Esophagus (tissue), 2 donors: ENCODE data around the gene SMIM26. TPM values are rescaled to one million over a fixed set of nuclear protein-coding genes. Genes with fewer than 3 reads are reported as not detected.

Experiments
- H3K27ac ChIP-seq, 2 donors: one replicate each; pipeline ENCODE4 v1.5.1; 2013; ENCODE audit warnings: low read depth in 2 of 2, mild to moderate bottlenecking in 2 of 2, inconsistent platforms in 1 of 2, low read length in 1 of 2, moderate library complexity in 1 of 2
- H3K27me3 ChIP-seq, 2 donors: one replicate each; pipeline ENCODE4 v1.6.1; 2013; ENCODE audit warnings: low read length in 2 of 2, control low read depth in 1 of 2, mild to moderate bottlenecking in 1 of 2; ENCODE audit not compliant: insufficient read depth in 2 of 2, control insufficient read depth in 1 of 2
- H3K36me3 ChIP-seq, 2 donors: one replicate each; pipeline ENCODE4 v1.6.1; 2013; ENCODE audit warnings: low read length in 1 of 2; ENCODE audit not compliant: control insufficient read depth in 2 of 2, insufficient read depth in 2 of 2
- H3K4me1 ChIP-seq, 2 donors: one replicate each; pipeline ENCODE4 v1.6.1; 2013; ENCODE audit warnings: low read length in 1 of 2; ENCODE audit not compliant: control insufficient read depth in 2 of 2, insufficient read depth in 2 of 2
- H3K4me3 ChIP-seq, 2 donors: one replicate each; pipeline ENCODE4 v1.5.1; 2013; ENCODE audit warnings: low read length in 2 of 2, mild to moderate bottlenecking in 2 of 2, low read depth in 1 of 2, moderate library complexity in 1 of 2
- H3K9me3 ChIP-seq, 2 donors: one replicate each; pipeline ENCODE4 v1.6.1; 2013; ENCODE audit warnings: mild to moderate bottlenecking in 2 of 2, low read depth in 1 of 2, low read length in 1 of 2, moderate library complexity in 1 of 2; ENCODE audit not compliant: control insufficient read depth in 2 of 2, insufficient read depth in 1 of 2
- WGBS, 2 donors: extraction: QIAGEN DNeasy Blood & Tissue Kit; methylation state at CpG; one replicate each; pipeline ENCODE4 v1.1.7; 2013; 5-methylcytosine and 5-hydroxymethylcytosine counted together
- polyA plus RNA-seq, 2 donors: library from polyadenylated mRNA; stranded (reverse); fragments of 200-250 nt; gene quantifications; one replicate each; pipeline ENCODE4 v1.2.3, GENCODE V29; 2013
- donor health status: healthy with polysubstance abuse.
- donor health status: Bipolar disorder and iron deficiency.

The SMIM26 gene
- polyA plus RNA-seq, 2 donors = 93.2 to 143 TPM

DNA sequence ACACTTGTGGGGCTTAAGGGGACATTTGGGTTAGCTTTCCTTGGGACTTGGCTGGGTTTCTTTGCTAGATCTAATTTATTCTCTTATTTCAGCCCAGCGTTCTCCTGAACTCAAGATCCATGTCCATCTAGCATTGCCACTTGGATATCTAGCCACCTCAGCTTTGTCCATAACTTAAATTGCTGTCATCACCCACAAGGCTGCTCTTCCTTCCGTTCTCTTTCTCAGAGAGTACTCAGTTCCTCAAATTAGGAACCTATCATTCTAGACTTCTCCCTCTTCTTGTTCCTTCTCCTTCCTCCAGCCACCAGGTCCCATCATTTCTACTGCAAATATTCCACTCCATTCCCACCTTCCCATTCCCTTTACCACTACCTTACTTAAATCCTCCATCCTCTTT is 4.3 kb downstream of the SMIM26 start:
- H3K9me3 ChIP-seq = no peaks in the 10 kb centered on the region
- H3K27me3 ChIP-seq = no peaks in the 10 kb centered on the region
- H3K4me1 ChIP-seq = no peaks in the 10 kb centered on the region
- H3K4me3 ChIP-seq = no peak overlapping the region
- WGBS, 2 donors = 93% methylated on average over 2 of the region's 2 CpGs
- H3K27ac ChIP-seq = no peak overlapping the region
- H3K36me3 ChIP-seq = peaks cover 0 to 7% of the 10 kb centered on the region in 2 donors

DNA sequence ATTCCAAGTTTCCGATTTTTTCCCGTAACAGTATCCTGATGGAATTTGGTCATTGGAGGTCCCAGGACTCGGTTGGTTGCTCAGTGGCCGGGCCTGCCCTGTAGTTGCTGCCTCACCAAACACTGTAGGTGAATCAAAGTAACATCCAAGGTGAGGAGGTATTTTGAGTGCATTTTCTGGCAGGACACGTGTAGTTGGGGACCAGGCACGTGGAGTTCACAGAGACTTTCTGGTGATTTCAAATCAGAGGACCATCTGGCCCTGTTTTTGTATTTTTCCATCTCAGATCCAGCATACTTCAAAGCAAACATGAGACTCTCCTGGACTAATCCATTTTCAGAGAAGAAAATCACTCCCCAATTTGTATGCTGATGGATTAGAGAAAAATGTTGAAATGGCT is 10.7 kb downstream of the SMIM26 start:
- WGBS, 2 donors = 75 to 76% methylated on average over 6 of the region's 6 CpGs
- Histone ChIP-seq H3K36me3 (no peaks in the 10 kb centered on the region), H3K27ac (no peak overlapping the region), H3K4me1 (no peaks in the 10 kb centered on the region), H3K27me3 (no peaks in the 10 kb centered on the region), H3K4me3 (no peak overlapping the region), H3K9me3 (no peaks in the 10 kb centered on the region)

DNA sequence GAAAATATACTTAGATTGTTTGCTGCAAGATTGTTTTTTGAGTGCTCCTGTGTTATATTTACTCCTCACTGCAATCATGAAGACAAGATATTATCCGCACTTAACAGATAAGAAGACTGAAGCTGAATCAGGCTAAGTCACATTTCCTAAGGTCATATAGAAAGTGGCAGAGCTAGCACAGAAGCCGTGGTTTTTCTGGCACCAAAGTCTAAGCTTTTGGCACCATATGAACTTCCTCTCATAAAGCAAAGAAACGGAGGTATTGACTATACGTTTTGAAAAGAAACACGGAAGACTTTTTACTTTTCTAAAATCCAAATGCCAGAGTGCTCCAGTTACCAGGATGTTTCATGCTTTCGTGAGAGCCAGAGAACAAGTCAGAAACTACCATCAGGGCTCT is 11.3 kb downstream of the SMIM26 start:
- Histone ChIP-seq H3K4me1 (no peaks in the 10 kb centered on the region), H3K4me3 (no peak overlapping the region), H3K9me3 (no peaks in the 10 kb centered on the region), H3K27me3 (no peaks in the 10 kb centered on the region), H3K27ac (no peak overlapping the region), H3K36me3 (no peaks in the 10 kb centered on the region)
- WGBS, 2 donors = 64% methylated on average over 6 of the region's 6 CpGs

DNA sequence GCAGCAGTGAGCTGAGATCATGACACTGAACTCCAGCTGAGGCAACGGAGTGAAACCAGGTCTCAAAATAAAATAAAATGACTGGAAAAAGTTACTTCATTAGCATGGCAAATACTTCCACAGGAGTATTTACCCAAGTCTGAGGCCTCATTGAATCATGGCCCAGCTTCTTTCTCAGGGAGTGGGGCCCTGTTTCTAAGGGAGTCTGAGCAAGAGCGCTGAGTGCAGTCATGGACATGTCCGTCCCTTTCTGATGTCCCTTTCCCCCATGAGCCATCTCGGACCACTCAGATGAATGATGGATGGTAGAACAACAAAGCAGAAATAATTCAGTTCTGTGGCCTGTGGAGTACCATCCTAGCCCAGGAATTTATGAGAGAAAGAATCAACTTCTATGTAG is 12.8 kb downstream of the SMIM26 start:
- no peaks in the 10 kb centered on the region for H3K36me3 ChIP-seq
- no peak overlapping the region for H3K4me3 ChIP-seq
- 87 to 90% methylated on average over 4 of the region's 4 CpGs for WGBS, 2 donors
- H3K4me1 ChIP-seq = no peaks in the 10 kb centered on the region
- no peaks in the 10 kb centered on the region for H3K9me3 ChIP-seq
- no peaks in the 10 kb centered on the region for H3K27me3 ChIP-seq
- no peak overlapping the region for H3K27ac ChIP-seq

DNA sequence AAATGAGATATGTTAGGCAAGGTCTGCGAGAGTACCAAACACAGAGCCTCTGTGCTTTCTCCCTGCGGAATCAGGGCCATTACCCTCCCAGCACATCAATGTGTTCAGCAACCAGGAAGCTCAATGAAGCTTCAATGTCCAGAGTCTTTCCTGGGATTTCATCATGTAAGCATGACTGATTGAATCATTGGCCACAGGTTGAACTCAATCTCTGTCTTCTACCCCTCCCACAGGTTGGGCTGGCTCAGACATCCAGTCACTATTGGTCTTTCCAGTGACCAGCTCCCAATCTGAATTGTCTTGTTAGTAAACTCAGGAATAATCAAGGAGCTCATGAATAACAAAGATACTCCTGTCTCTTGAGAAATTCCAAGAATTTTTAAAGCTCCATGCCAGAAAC is 17.9 kb downstream of the SMIM26 start:
- WGBS, 2 donors = 93 to 97% methylated on average over 2 of the region's 2 CpGs
- no peaks in the 10 kb centered on the region for H3K36me3 ChIP-seq
- no peaks in the 10 kb centered on the region for H3K9me3 ChIP-seq
- peaks cover 0 to 2% of the 10 kb centered on the region in 2 donors for H3K4me1 ChIP-seq
- H3K27ac ChIP-seq = no peak overlapping the region
- H3K27me3 ChIP-seq = no peaks in the 10 kb centered on the region
- no peak overlapping the region for H3K4me3 ChIP-seq

DNA sequence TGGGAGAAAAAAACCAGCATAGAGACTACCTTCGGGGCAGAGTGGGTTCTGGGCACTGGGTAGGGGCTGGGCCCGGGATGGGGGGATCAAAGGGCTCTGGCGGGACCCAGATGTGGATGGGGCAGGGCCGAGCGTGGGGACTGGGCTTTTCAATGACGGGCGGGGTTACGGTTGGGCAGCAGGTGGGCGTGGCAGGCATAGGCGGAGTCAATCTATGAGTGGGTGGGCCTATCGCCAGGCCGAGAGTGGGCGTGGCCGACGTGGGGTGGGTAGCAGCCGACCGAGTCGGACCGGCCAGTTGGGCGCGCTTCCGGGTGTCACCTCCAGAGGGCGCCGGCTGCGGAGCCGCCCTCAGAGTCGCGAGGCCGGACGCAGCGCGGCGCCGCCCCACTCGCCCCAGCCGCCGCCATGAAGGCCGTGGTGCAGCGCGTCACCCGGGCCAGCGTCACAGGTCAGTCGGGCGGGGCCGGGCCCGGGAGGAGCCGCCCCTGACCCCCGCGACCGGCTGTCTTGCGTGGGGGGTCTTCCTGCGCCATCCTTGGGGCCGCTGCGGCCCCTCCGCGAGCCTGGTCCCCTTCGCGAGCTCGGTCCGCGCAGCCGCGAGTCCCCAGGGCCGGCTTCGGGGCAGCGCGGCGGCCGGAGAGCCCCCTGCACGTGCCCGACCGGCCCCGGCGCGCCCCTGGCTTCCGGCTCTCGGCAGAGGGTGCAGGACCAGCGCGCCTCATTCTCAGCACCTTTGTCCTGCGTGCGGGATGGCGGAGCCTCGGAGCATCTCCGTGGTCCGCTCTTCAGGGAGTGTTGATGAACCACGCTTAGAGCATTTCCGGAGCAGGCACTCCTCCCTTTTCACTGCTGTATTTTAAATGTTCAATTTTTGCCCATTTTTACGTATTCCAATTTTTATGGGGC is 20.7 kb downstream of the SMIM26 start, which contains the start of gene DTD1:
TSS of gene DTD1 (plus strand) at position 390 of the 909 bp plus-strand sequence. CDS start at position 409, 19 bp downstream.
- no peaks in the 10 kb centered on the region for H3K27me3 ChIP-seq
- H3K9me3 ChIP-seq = no peaks in the 10 kb centered on the region
- peak within 1 kb of the TSS; percentile 71 to 82 for H3K27ac ChIP-seq
- H3K4me3 ChIP-seq = peak within 1 kb of the TSS; percentile 78 to 85
- H3K4me1 ChIP-seq = peaks cover 0 to 2% of the 10 kb centered on the region in 2 donors
- WGBS, 2 donors = 0 to 1% methylated on average over 54 to 88 of the region's 88 CpGs
- H3K36me3 ChIP-seq = no peaks in the 10 kb centered on the region

DNA sequence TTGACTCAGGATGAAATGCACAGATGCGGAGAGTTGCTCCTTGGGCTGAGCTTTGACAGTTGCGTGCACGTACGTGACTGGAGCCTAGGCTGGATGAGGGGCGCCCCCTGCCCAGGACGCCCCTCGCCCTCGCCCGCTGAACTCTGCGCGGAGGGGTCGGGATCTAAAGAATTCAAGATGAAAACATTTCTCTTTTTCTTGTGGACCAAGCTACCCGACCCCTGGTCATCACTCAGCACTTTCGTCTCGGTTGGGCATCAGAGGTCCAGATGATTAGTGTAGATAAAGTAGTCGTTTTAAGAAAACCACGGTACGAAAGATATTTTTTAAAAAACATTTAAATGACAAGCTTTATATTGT is 21.3 kb downstream of the SMIM26 start:
- WGBS, 2 donors = 11% methylated on average over 18 of the region's 18 CpGs
- Histone ChIP-seq H3K4me3 (peak overlapping the region; percentile 78 to 85), H3K4me1 (peaks cover 0 to 2% of the 10 kb centered on the region in 2 donors), H3K36me3 (no peaks in the 10 kb centered on the region), H3K27me3 (no peaks in the 10 kb centered on the region), H3K9me3 (no peaks in the 10 kb centered on the region), H3K27ac (no peak overlapping the region)

DNA sequence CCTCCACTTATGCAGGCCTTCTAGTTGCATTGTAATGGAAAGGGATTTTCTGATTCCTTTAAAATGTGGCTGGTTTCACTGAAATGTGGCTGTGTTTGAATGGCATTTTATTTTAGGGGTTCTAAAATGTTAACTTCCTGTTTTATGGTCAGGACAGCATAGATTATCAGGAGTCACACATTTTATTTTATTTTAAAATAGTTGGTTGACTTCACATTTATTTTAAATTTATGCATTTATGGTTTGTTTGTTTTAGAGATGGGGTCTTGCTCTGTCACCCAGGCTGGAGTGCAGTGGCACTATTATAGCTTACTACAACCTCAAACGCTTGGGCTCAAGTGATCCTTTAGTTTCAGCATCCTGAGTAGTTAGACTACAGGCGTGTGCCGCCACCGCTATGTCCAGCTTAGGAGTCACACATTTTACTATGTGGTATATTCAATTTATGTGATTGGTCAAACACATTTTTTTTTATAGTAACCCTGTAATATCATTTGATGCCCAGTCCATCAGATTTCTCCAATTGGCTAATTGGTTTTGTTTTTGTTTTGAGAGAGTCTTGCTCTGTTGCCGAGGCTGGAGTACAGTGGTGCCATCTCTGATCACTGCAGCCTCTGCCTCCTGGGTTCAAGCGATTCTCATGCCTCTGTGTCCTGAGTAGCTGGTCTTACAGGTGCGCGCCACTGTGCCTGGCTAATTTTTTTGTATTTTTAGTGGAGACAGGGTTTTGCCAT is 22.9 kb downstream of the SMIM26 start:
- H3K4me1 ChIP-seq = peaks cover 0 to 2% of the 10 kb centered on the region in 2 donors
- WGBS, 2 donors = 91 to 95% methylated on average over 8 of the region's 8 CpGs
- no peaks in the 10 kb centered on the region for H3K9me3 ChIP-seq
- no peaks in the 10 kb centered on the region for H3K27me3 ChIP-seq
- no peak overlapping the region for H3K4me3 ChIP-seq
- no peaks in the 10 kb centered on the region for H3K36me3 ChIP-seq
- no peak overlapping the region for H3K27ac ChIP-seq

DNA sequence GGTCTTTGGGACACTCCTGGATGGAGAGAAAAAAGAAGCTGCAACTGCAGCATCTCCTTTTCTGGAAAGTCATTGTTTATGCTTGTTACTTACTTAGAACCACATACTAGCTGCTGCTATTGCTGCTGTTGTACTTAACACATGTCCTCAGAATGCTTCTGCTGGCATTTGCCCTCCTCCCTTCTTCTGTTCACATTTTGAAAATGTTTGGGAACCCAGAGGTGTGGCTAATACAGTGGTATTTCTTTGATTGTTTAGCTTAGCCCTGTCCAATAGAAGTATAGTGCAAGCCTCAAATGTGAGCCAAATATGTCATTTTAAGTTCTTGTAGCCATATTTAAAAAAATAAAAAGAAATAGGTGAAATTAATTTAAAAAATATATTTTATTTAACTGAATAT is 29.0 kb downstream of the SMIM26 start:
- H3K27ac ChIP-seq = no peak overlapping the region
- peaks cover 2 to 3% of the 10 kb centered on the region in 2 donors for H3K36me3 ChIP-seq
- no peaks in the 10 kb centered on the region for H3K4me1 ChIP-seq
- H3K9me3 ChIP-seq = no peaks in the 10 kb centered on the region
- no peaks in the 10 kb centered on the region for H3K27me3 ChIP-seq
- no peak overlapping the region for H3K4me3 ChIP-seq
